ENCODE results near the gene SLC9C1.

The SLC9C1 gene

DNA sequence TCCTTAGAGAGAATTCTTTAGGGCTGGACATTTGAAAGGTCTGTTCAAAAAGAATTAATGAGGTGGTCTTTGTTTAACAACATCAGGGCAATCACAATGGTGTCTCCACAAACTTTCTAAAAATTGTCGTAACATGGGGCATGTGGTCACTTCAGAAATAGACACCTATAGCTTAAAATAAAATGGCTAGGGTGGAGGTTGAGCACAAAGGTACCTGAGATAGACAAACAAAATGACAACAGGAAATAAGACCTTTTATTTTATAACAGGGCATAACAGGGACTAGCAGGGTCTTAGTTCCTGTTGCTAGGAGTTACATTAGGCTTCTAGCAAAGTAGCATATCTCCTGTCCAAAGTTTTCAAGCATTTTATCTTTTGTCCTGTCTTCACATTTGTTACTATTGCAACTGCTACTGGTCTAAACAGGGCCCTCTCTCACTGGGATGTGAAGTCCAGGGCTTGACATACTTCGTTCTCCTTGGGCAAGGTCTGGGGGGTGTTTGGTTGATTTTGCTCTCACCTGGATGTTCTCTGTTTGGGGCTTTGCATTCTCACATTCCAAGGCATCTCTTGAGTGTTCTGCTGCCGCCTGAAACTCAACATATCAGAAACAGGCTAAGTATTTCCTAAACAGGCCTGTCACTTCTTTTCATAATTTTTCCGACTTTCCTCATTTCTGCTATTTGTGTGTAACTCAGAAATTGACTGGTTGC lies 163.9 kb downstream of the SLC9C1 start:
- H3K4me3 ChIP-seq (ENCODE audit: low read depth, low read length), result no peak overlapping the region
- TF ChIP-seq, protein P1, sequence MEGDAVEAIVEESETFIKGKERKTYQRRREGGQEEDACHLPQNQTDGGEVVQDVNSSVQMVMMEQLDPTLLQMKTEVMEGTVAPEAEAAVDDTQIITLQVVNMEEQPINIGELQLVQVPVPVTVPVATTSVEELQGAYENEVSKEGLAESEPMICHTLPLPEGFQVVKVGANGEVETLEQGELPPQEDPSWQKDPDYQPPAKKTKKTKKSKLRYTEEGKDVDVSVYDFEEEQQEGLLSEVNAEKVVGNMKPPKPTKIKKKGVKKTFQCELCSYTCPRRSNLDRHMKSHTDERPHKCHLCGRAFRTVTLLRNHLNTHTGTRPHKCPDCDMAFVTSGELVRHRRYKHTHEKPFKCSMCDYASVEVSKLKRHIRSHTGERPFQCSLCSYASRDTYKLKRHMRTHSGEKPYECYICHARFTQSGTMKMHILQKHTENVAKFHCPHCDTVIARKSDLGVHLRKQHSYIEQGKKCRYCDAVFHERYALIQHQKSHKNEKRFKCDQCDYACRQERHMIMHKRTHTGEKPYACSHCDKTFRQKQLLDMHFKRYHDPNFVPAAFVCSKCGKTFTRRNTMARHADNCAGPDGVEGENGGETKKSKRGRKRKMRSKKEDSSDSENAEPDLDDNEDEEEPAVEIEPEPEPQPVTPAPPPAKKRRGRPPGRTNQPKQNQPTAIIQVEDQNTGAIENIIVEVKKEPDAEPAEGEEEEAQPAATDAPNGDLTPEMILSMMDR (IDR thresholded peaks at IDR 0.05; ENCODE audit: control insufficient read depth, extremely low read depth, insufficient read depth), result no peak
- DNase-seq (ENCODE audit: low read depth), result no peak

DNA sequence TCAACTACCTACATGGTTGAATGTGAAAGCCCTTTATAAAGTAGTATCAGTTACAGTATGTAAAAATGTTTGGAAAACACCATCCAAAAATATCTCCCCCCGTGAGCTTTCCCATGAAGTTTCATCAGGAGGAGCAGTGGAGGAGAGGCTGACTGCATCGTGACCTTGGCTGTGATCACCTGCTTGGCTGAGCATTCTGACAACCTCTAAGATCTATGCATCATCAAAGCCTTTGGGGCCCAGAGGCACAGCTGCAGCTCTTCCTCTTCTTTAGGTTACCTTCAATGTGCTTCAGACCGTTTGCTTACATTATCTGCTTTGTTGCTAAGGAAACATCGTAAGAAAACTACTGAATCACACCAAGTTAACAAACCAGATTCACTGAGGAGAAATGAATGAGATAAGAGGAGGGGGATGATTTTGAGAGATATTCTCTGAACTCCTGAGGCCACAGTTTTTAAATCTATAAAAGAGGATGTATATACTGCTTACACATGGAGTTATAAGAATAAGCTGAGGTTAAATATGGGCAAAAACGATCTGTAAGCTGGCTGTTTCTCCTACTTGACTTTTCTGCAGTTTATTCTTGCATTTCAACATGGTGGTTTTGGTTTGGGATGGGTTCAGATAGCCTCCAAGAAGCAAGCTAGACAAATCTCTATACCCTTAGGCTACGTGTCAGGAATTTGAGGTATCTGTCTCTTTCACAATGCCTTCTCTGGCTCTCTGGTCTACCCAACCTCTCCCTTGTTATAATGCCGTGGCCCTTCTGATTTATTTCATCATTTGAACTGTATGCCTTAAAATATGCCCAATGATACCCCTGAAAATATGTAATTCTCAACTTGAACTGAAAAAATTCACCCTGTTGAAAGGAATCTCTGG lies 164.9 kb downstream of the SLC9C1 start:
- no peak overlapping the region for H3K4me3 ChIP-seq (ENCODE audit: low read depth, low read length)
- no peak for DNase-seq (ENCODE audit: low read depth)
- TF ChIP-seq, protein P1 (IDR thresholded peaks at IDR 0.05; ENCODE audit: control insufficient read depth, extremely low read depth, insufficient read depth), result no peak

DNA sequence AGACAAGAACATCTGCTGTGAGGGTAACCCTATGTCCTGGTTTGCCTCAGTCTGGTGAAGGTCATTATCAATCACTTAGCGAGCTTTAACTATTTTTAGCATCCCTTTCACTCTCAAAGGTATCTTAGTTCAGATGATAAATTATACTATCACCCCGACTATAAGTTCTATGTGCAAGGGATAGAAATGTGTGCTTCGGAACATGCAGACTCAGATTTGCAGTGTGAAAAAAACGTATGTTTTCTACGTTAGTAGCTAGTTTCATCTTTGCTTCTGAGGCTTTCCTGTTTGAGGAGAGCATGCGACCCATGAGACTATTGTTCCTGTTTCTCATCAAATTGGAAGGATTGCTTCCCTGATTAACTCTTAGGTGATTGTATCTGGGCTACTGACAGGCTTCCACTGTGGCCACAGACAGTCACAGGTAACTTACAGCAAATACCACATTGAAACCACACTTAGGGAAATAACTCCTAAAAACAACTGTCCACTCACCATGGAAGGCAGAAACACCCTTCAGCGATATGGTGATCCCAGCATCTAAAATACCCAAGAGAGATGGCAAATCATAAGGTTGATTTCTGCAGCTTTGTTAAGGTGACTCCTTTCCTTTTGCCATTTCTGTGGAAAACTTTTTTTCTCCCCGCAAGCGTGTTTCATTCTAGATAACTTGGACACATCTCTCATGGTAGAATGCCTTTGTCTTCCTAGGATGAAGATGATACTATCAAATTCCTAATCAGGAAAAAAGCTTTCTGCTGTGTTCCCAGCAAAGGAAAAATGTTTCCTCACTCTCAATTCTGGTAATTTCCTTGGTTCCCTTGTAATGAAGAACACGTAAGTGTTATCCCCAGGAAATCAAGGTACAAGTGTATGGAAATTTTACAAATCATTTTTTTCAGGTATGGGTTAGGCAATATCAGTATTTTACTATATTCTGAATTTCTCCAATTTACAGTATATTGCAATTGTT lies 166.2 kb downstream of the SLC9C1 start:
- DNase-seq (ENCODE audit: low read depth), result no peak
- TF ChIP-seq, protein P1 (IDR thresholded peaks at IDR 0.05; ENCODE audit: control insufficient read depth, extremely low read depth, insufficient read depth), result no peak
- H3K4me3 ChIP-seq (ENCODE audit: low read depth, low read length), result no peak overlapping the region

DNA sequence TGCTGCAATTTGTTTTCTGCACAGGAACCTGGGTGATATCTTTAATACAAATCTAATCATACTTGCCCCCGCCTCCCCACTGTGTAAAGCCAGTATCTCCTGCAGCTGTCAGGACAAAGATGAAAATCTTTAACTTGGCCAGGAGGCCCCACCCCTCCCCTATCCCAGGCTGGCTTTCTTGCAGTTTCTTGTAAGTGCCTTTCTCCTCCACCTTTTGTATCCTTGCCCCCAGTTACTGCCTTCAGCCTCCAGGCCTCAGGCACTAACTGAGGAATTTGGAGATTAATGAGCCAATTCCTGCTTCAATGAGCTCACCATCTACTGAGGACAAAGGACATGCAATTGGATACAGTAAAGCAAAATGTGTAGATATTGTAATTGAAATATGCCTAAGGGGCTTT lies 167.5 kb downstream of the SLC9C1 start:
- H3K4me3 ChIP-seq (ENCODE audit: low read depth, low read length), result no peak overlapping the region
- TF ChIP-seq, protein P1 (IDR thresholded peaks at IDR 0.05; ENCODE audit: control insufficient read depth, extremely low read depth, insufficient read depth), result no peak
- DNase-seq (ENCODE audit: low read depth), result no peak

DNA sequence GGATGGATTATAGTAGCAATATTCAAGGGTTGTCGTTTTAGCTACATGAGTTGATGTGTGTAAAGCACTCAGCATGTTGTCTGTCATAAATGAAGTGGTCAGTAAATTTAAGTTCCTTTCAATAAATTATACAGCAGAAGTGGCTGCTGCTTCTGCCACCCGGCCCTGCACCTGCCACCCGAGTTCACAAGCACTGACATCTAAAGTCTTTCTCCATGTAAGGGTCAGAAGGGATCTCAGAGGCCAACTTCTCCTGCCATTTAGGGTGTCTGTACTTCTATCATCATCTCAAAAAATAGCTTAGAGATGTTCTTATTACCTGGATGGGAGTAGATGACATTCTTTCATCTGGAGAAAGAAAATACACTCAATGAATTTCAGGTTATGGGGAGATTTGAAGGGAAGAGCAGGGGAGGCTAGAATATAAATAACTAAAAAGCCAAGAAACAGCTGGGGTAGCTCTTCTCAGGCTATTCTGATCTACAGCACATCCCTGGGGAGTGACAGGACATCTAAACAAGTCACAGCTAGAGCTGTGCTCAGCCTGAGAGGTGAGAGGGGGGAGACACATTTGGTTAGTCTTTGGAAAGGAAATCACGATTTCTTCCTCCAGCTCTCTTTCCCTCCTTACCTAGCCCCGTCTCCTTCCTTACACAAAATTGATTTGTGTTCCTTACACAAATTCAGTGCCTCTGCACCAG lies 169.0 kb downstream of the SLC9C1 start:
- no peak overlapping the region for H3K4me3 ChIP-seq (ENCODE audit: low read depth, low read length)
- TF ChIP-seq, protein P1 (IDR thresholded peaks at IDR 0.05; ENCODE audit: control insufficient read depth, extremely low read depth, insufficient read depth), result no peak
- DNase-seq (ENCODE audit: low read depth), result no peak

DNA sequence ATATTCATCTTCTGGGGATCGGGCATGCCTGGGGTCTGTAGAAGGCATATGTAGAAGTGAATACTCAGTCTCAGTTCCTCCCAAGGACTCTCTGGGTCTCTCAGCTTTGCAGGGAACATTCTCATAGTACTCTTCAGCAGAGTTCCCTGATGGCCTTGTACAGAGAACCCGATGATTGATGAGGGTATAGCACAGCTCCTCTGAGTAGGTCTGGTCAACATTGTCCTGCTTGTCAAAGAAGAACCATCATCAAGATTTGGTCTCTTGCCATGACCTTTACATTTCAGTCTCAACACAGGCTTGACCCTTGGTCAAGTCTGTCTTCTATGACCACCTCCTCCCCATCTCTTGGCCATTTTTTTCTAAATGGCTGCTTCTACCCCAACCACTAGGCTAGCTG lies 170.5 kb downstream of the SLC9C1 start:
- H3K4me3 ChIP-seq (ENCODE audit: low read depth, low read length), result no peak overlapping the region
- TF ChIP-seq, protein P1 (IDR thresholded peaks at IDR 0.05; ENCODE audit: control insufficient read depth, extremely low read depth, insufficient read depth), result no peak
- no peak for DNase-seq (ENCODE audit: low read depth)

All from LNCaP clone FGC (cell line).